A673 (cell line): ENCODE measurements around the gene CCNY. TPM values are rescaled to one million over a fixed set of nuclear protein-coding genes. Genes with fewer than 3 reads are reported as not detected.

ENCODE experiments used
- Bru-seq: library from RNA; stranded (reverse); fragments of 400-500 nt; gene quantifications from one replicate; lab custom pipeline; 2021; lab: Mats Ljungman, UMichigan
- BruChase-seq, 2 experiments: library from RNA; stranded (reverse); fragments of 400-500 nt; gene quantifications; one replicate each; lab custom pipeline; 2021; lab: Mats Ljungman, UMichigan
- BruUV-seq: library from RNA; stranded (reverse); fragments of 400-500 nt; replicated peaks from 2 replicates; lab custom pipeline; 2021; lab: Mats Ljungman, UMichigan
- CTCF ChIA-PET: fragments of 300-600 bp; sonication (Branson Sonifier 250); formaldehyde crosslinking; loops from one replicate; lab custom pipeline; 2022; ENCODE audit warnings: antibody characterized with exemption; lab: Charles Lee
- POLR2A ChIA-PET: fragments of 300-600 bp; sonication (Branson Sonifier 250); formaldehyde crosslinking; loops from one replicate; lab custom pipeline; 2022; ENCODE audit warnings: antibody characterized with exemption; ENCODE audit not compliant: low non-redundant PET; lab: Charles Lee
- DNase-seq: peaks from one replicate; pipeline ENCODE4 v3.0.0-alpha.2; 2015; ENCODE audit warnings: low spot score
- H3K27ac ChIP-seq: fragments of 200-600 bp; sonication (generic); 2 replicates; pipeline ENCODE4 v1.5.1; 2016; ENCODE audit warnings: mixed run types, low read depth, mild to moderate bottlenecking, mixed read lengths, antibody characterized with exemption, low read length; ENCODE audit not compliant: poor library complexity, severe bottlenecking
- H3K27me3 ChIP-seq: fragments of 200-600 bp; sonication (generic); replicated peaks from 2 replicates; pipeline ENCODE4 v1.6.1; 2017; ENCODE audit warnings: mixed run types, low read depth, mild to moderate bottlenecking, mixed read lengths, antibody characterized with exemption, low read length; ENCODE audit not compliant: insufficient read depth, poor library complexity
- H3K36me3 ChIP-seq: fragments of 200-600 bp; sonication (generic); 2 replicates; pipeline ENCODE4 v1.6.1; 2016; ENCODE audit warnings: mixed run types, mild to moderate bottlenecking, mixed read lengths, antibody characterized with exemption, low read length; ENCODE audit not compliant: insufficient read depth, poor library complexity, severe bottlenecking
- H3K4me1 ChIP-seq: fragments of 200-600 bp; sonication (generic); 2 replicates; pipeline ENCODE4 v1.6.1; 2017; ENCODE audit warnings: mixed run types, mild to moderate bottlenecking, mixed read lengths, antibody characterized with exemption, low read length; ENCODE audit not compliant: insufficient read depth, poor library complexity, severe bottlenecking
- H3K4me3 ChIP-seq: fragments of 200-600 bp; sonication (generic); 2 replicates; pipeline ENCODE4 v1.5.1; 2016; ENCODE audit warnings: low read depth, mixed run types, mild to moderate bottlenecking, mixed read lengths, low read length; ENCODE audit not compliant: poor library complexity, severe bottlenecking
- H3K9me3 ChIP-seq: fragments of 200-600 bp; sonication (generic); 2 replicates; pipeline ENCODE4 v1.6.1; 2016; ENCODE audit warnings: mixed run types, low read depth, mild to moderate bottlenecking, mixed read lengths, antibody characterized with exemption, low read length; ENCODE audit not compliant: poor library complexity, severe bottlenecking
- CTCF ChIP-seq: fragments of 300-800, 200-600 bp; sonication (generic); conservative IDR thresholded peaks from 2 replicates; pipeline ENCODE4 v1.5.1; 2017; ENCODE audit warnings: low read depth, mild to moderate bottlenecking, antibody characterized with exemption, low read length, moderate library complexity, mixed read lengths
- EZH2 ChIP-seq: fragments of 200-600 bp; sonication (generic); IDR thresholded peaks from 2 replicates; pipeline ENCODE4 v1.6.1; 2017; ENCODE audit warnings: borderline replicate concordance, low read depth, mild to moderate bottlenecking, mixed read lengths, antibody characterized with exemption, low read length; ENCODE audit not compliant: poor library complexity, severe bottlenecking
- intact Hi-C: fragments of 100-400 bp; cut with micrococcal nuclease; formaldehyde crosslinking; loops from one replicate; pipeline ENCODE4 v1.10.0; 2022; ENCODE audit not compliant: unreplicated experiment
- long read RNA-seq: library from polyadenylated mRNA; stranded (forward); transcript quantifications from one replicate; pipeline ENCODE4 v2.0.0, GENCODE V29; 2022
- total RNA-seq: library from RNA; stranded (reverse); gene quantifications from 2 replicates; pipeline ENCODE4 v1.2.3, GENCODE V29; 2021

The CCNY gene
- total RNA-seq (84.8 and 85.8 TPM in 2 replicates), Bru-seq, nascent RNA (percentile 87 among the genes with signal in this experiment), BruChase-seq, experiment 1, labeled RNA remaining after a 2-hour chase (percentile 86 among the genes with signal in this experiment), BruChase-seq, experiment 2, labeled RNA remaining after a 6-hour chase (percentile 90 among the genes with signal in this experiment)
- long read RNA-seq, full-length matches to known transcripts: 133 of 161 reads
- long read RNA-seq, partial matches to known transcripts: 7 of 161 reads
- long read RNA-seq, other reads (novel, unspliced or antisense): 21 of 161 reads

GRCh38 chr10:35336084-35336831 is at the start of gene CCNY:
Gene CCNY (plus strand): TSS chr10:35336509. CDS start chr10:35337054, 545 bp downstream.
- Histone ChIP-seq H3K27ac (peak within 1 kb of the TSS; percentile 88), H3K36me3 (peaks cover 4% of the 10 kb centered on the region), H3K4me1 (peaks cover 50% of the 10 kb centered on the region), H3K27me3 (no peaks in the 10 kb centered on the region), H3K4me3 (peak within 1 kb of the TSS; percentile 91), H3K9me3 (no peaks in the 10 kb centered on the region)
- ChIA-PET CTCF (no interaction called here), POLR2A (no interaction called here)
- no peak for TF ChIP-seq CTCF
- no peak for TF ChIP-seq EZH2
- intact Hi-C loops: loop anchor here (5.0 kb wide), 2 partner anchors 41 to 226 kb away; no protein-coding TSS in a partner anchor
- peak; percentile 85 for DNase-seq
- no TSS peak for BruUV-seq

- H3K27me3 ChIP-seq: no peaks in the 10 kb centered on the region
- intact Hi-C loops: no loop called here
- DNase-seq: no peak
- TF ChIP-seq CTCF (no peak), EZH2 (no peak)
- H3K27ac ChIP-seq: no peak overlapping the region
- ChIA-PET CTCF (no interaction called here), POLR2A (no interaction called here)
- no peak overlapping the region for H3K4me3 ChIP-seq
- H3K4me1 ChIP-seq: no peaks in the 10 kb centered on the region
- no peaks in the 10 kb centered on the region for H3K36me3 ChIP-seq
- no peaks in the 10 kb centered on the region for H3K9me3 ChIP-seq
- BruUV-seq: no TSS peak
Measured at GRCh38 chr10:35289198-35289597, 47.1 kb upstream of the CCNY start.

- ChIA-PET POLR2A (interaction anchor here (0.7 kb wide), 1 partner anchor 17 kb away, joined by 7 read pairs; no protein-coding TSS in a partner anchor), CTCF (no interaction called here)
- Histone ChIP-seq H3K4me3 (no peak overlapping the region), H3K27ac (no peak overlapping the region), H3K36me3 (no peaks in the 10 kb centered on the region), H3K9me3 (peaks cover 7% of the 10 kb centered on the region), H3K4me1 (no peaks in the 10 kb centered on the region), H3K27me3 (no peaks in the 10 kb centered on the region)
- intact Hi-C loops: no loop called here
- TF ChIP-seq EZH2 (no peak), CTCF (no peak)
- DNase-seq: no peak
- no TSS peak for BruUV-seq
Measured at GRCh38 chr10:35294506-35294905, 41.8 kb upstream of the CCNY start.
